Mesendoderm (in vitro differentiated cells): ENCODE data around the gene ALAS2.

Source experiments
- DNase-seq: peaks from one replicate; pipeline ENCODE4 v3.0.0; 2013
- H2AK5ac ChIP-seq: 2 replicates; pipeline ENCODE4 v1.6.1; 2013; ENCODE audit warnings: low read length, inconsistent platforms
- H2BK120ac ChIP-seq: 2 replicates; pipeline ENCODE4 v1.6.1; 2013; ENCODE audit warnings: low read depth, mild to moderate bottlenecking, low read length, moderate library complexity, mixed read lengths
- H2BK15ac ChIP-seq: replicated peaks from 2 replicates; pipeline ENCODE4 v1.6.1; 2013; ENCODE audit warnings: low read depth, mild to moderate bottlenecking, moderate library complexity
- H2BK5ac ChIP-seq: 2 replicates; pipeline ENCODE4 v1.6.1; 2013; ENCODE audit warnings: low read length, inconsistent platforms
- H3K18ac ChIP-seq: 2 replicates; pipeline ENCODE4 v1.6.1; 2013; ENCODE audit warnings: mild to moderate bottlenecking, low read length, mixed read lengths
- H3K23ac ChIP-seq: one replicate; pipeline ENCODE4 v1.6.1; 2013; ENCODE audit warnings: low read length
- H3K27ac ChIP-seq: 2 replicates; pipeline ENCODE4 v1.5.1; 2013; ENCODE audit warnings: low read depth, mild to moderate bottlenecking, inconsistent platforms, low read length, moderate library complexity
- H3K27me3 ChIP-seq: 2 replicates; pipeline ENCODE4 v1.6.1; 2013; ENCODE audit warnings: low read length, control low read depth, mild to moderate bottlenecking, inconsistent platforms; ENCODE audit not compliant: insufficient read depth, poor library complexity
- H3K36me3 ChIP-seq: 2 replicates; pipeline ENCODE4 v1.6.1; 2013; ENCODE audit warnings: low read length, inconsistent platforms; ENCODE audit not compliant: control insufficient read depth, insufficient read depth
- H3K4ac ChIP-seq: one replicate; pipeline ENCODE4 v1.6.1; 2013; ENCODE audit warnings: low read depth, mild to moderate bottlenecking, low read length, moderate library complexity
- H3K4me1 ChIP-seq: 2 replicates; pipeline ENCODE4 v1.6.1; 2013; ENCODE audit warnings: low read depth, low read length, inconsistent platforms; ENCODE audit not compliant: control insufficient read depth
- H3K4me2 ChIP-seq: 2 replicates; pipeline ENCODE4 v1.6.1; 2013; ENCODE audit warnings: low read length
- H3K4me3 ChIP-seq: 2 replicates; pipeline ENCODE4 v1.5.1; 2013; ENCODE audit warnings: mild to moderate bottlenecking, low read length
- H3K56ac ChIP-seq: one replicate; pipeline ENCODE4 v1.6.1; 2013; ENCODE audit warnings: low read length
- H3K79me1 ChIP-seq: 2 replicates; pipeline ENCODE4 v1.6.1; 2013; ENCODE audit warnings: low read length, inconsistent platforms
- H3K79me2 ChIP-seq: 2 replicates; pipeline ENCODE4 v1.6.1; 2013; ENCODE audit warnings: mild to moderate bottlenecking, low read length; ENCODE audit not compliant: control insufficient read depth, insufficient read depth
- H3K9ac ChIP-seq: 2 replicates; pipeline ENCODE4 v1.6.1; 2013; ENCODE audit warnings: low read length, inconsistent platforms
- H4K5ac ChIP-seq: one replicate; pipeline ENCODE4 v1.6.1; 2013; ENCODE audit warnings: low read length
- H4K8ac ChIP-seq: one replicate; pipeline ENCODE4 v1.6.1; 2013; ENCODE audit warnings: low read depth, mild to moderate bottlenecking, control low read depth, low read length, moderate library complexity
- WGBS: extraction: QIAGEN DNeasy Blood & Tissue Kit; methylation state at CpG from one replicate; pipeline ENCODE4 v1.1.7; 2013; ENCODE audit warnings: low lambda C conversion rate, missing lambda C conversion rate; ENCODE audit not compliant: insufficient coverage; ENCODE audit errors: extremely low coverage; 5-methylcytosine and 5-hydroxymethylcytosine counted together

Gene ALAS2

GRCh38 chrX:54999717-55000598 is 30.8 kb downstream of the ALAS2 start, which contains the start of gene APEX2:
TSS of gene APEX2 (plus strand) at chrX:55000363. CDS start at chrX:55000423, 60 bp downstream.
- no CpG with 5 or more reads among the region's 55 CpGs for WGBS
- no peaks in the 10 kb centered on the region for H3K27me3 ChIP-seq
- no peaks in the 10 kb centered on the region for H3K36me3 ChIP-seq
- no peak within 1 kb of the TSS for H4K5ac ChIP-seq
- peak within 1 kb of the TSS; percentile 76 for H3K27ac ChIP-seq
- H3K4me3 ChIP-seq = peak within 1 kb of the TSS; percentile 79
- H3K4ac ChIP-seq = peak within 1 kb of the TSS; percentile 81
- H4K8ac ChIP-seq = no peak within 1 kb of the TSS
- peak within 1 kb of the TSS; percentile 48 for H3K4me2 ChIP-seq
- peak within 1 kb of the TSS; percentile 86 for H3K9ac ChIP-seq
- no peak within 1 kb of the TSS for H2BK120ac ChIP-seq
- no peak within 1 kb of the TSS for H3K23ac ChIP-seq
- H2BK15ac ChIP-seq = no peak within 1 kb of the TSS
- DNase-seq = peak; percentile 96
- peak within 1 kb of the TSS; percentile 93 for H3K18ac ChIP-seq
- peak within 1 kb of the TSS; percentile 91 for H3K56ac ChIP-seq
- H2BK5ac ChIP-seq = no peak within 1 kb of the TSS
- no peaks in the 10 kb centered on the region for H3K4me1 ChIP-seq
- H3K79me1 ChIP-seq = no peaks in the 10 kb centered on the region
- no peak within 1 kb of the TSS for H2AK5ac ChIP-seq
- H3K79me2 ChIP-seq = peaks cover 9% of the 10 kb centered on the region

- no peak overlapping the region for H2BK120ac ChIP-seq
- H4K8ac ChIP-seq = no peak overlapping the region
- no peak overlapping the region for H4K5ac ChIP-seq
- DNase-seq = no peak
- H2BK15ac ChIP-seq = no peak overlapping the region
- H3K9ac ChIP-seq = no peak overlapping the region
- no peak overlapping the region for H3K4me3 ChIP-seq
- H3K18ac ChIP-seq = no peak overlapping the region
- H3K4ac ChIP-seq = no peak overlapping the region
- no peak overlapping the region for H3K23ac ChIP-seq
- H3K4me1 ChIP-seq = no peaks in the 10 kb centered on the region
- no peak overlapping the region for H3K56ac ChIP-seq
- H3K27me3 ChIP-seq = no peaks in the 10 kb centered on the region
- peaks cover 3% of the 10 kb centered on the region for H3K79me2 ChIP-seq
- H2BK5ac ChIP-seq = no peak overlapping the region
- no peaks in the 10 kb centered on the region for H3K79me1 ChIP-seq
- H3K27ac ChIP-seq = no peak overlapping the region
- H3K36me3 ChIP-seq = no peaks in the 10 kb centered on the region
- no peak overlapping the region for H3K4me2 ChIP-seq
- H2AK5ac ChIP-seq = no peak overlapping the region
These were observed 35.2 kb downstream of the ALAS2 start for GRCh38 chrX:54995621-54996020.

GRCh38 chrX:54994668-54995351 is 36.0 kb downstream of the ALAS2 start:
- no peak overlapping the region for H2BK120ac ChIP-seq
- H4K5ac ChIP-seq = no peak overlapping the region
- H2AK5ac ChIP-seq = no peak overlapping the region
- no peaks in the 10 kb centered on the region for H3K79me2 ChIP-seq
- no peak overlapping the region for H3K9ac ChIP-seq
- H3K18ac ChIP-seq = no peak overlapping the region
- no peak overlapping the region for H3K23ac ChIP-seq
- H3K4me3 ChIP-seq = no peak overlapping the region
- H3K4me2 ChIP-seq = no peak overlapping the region
- H2BK5ac ChIP-seq = no peak overlapping the region
- H3K4ac ChIP-seq = no peak overlapping the region
- no peak overlapping the region for H4K8ac ChIP-seq
- no peaks in the 10 kb centered on the region for H3K79me1 ChIP-seq
- no peaks in the 10 kb centered on the region for H3K36me3 ChIP-seq
- H2BK15ac ChIP-seq = no peak overlapping the region
- WGBS = no CpG with 5 or more reads among the region's 6 CpGs
- H3K4me1 ChIP-seq = no peaks in the 10 kb centered on the region
- H3K27ac ChIP-seq = no peak overlapping the region
- H3K56ac ChIP-seq = no peak overlapping the region
- no peaks in the 10 kb centered on the region for H3K27me3 ChIP-seq
- no peak for DNase-seq

GRCh38 chrX:54994099-54994498 is 36.7 kb downstream of the ALAS2 start, which contains the start of gene PFKFB1:
TSS of gene PFKFB1 (minus strand) at chrX:54994188. CDS start at chrX:54994007, 181 bp downstream.
- no peak within 1 kb of the TSS for H3K18ac ChIP-seq
- no peaks in the 10 kb centered on the region for H3K36me3 ChIP-seq
- no peak within 1 kb of the TSS for H2AK5ac ChIP-seq
- H3K9ac ChIP-seq = no peak within 1 kb of the TSS
- H3K27ac ChIP-seq = no peak within 1 kb of the TSS
- no peak within 1 kb of the TSS for H3K4me3 ChIP-seq
- H3K79me2 ChIP-seq = no peaks in the 10 kb centered on the region
- H3K23ac ChIP-seq = no peak within 1 kb of the TSS
- H3K4ac ChIP-seq = no peak within 1 kb of the TSS
- H2BK120ac ChIP-seq = no peak within 1 kb of the TSS
- no peaks in the 10 kb centered on the region for H3K79me1 ChIP-seq
- no peaks in the 10 kb centered on the region for H3K27me3 ChIP-seq
- WGBS = no CpG with 5 or more reads among the region's 2 CpGs
- H3K4me2 ChIP-seq = no peak within 1 kb of the TSS
- no peak within 1 kb of the TSS for H2BK5ac ChIP-seq
- no peak within 1 kb of the TSS for H2BK15ac ChIP-seq
- DNase-seq = no peak
- no peak within 1 kb of the TSS for H4K5ac ChIP-seq
- H3K56ac ChIP-seq = no peak within 1 kb of the TSS
- no peaks in the 10 kb centered on the region for H3K4me1 ChIP-seq
- no peak within 1 kb of the TSS for H4K8ac ChIP-seq

- no peak overlapping the region for H3K56ac ChIP-seq
- H3K9ac ChIP-seq = no peak overlapping the region
- H2BK5ac ChIP-seq = no peak overlapping the region
- H3K23ac ChIP-seq = no peak overlapping the region
- no peaks in the 10 kb centered on the region for H3K27me3 ChIP-seq
- no peak overlapping the region for H3K4me3 ChIP-seq
- H4K8ac ChIP-seq = no peak overlapping the region
- WGBS = no CpG with 5 or more reads among the region's 1 CpG
- H3K79me2 ChIP-seq = no peaks in the 10 kb centered on the region
- no peak overlapping the region for H2BK15ac ChIP-seq
- no peak overlapping the region for H3K4ac ChIP-seq
- H2AK5ac ChIP-seq = no peak overlapping the region
- H3K4me2 ChIP-seq = no peak overlapping the region
- no peaks in the 10 kb centered on the region for H3K4me1 ChIP-seq
- DNase-seq = no peak
- no peak overlapping the region for H2BK120ac ChIP-seq
- H3K36me3 ChIP-seq = no peaks in the 10 kb centered on the region
- no peak overlapping the region for H3K27ac ChIP-seq
- no peak overlapping the region for H3K18ac ChIP-seq
- no peaks in the 10 kb centered on the region for H3K79me1 ChIP-seq
- no peak overlapping the region for H4K5ac ChIP-seq
These were observed 37.7 kb downstream of the ALAS2 start for GRCh38 chrX:54992911-54993622.
